BLaER1 treated with 17β-estradiol and CSF1 and Interleukin-3, amounts not matched to agents 10 nM and 100 nM (cell line): ENCODE data around the gene RAB7A.
"Not testable (repeated sequence)": the region's sequence is repeated elsewhere in the genome, so short reads cannot be mapped to it uniquely, and the experiment has no call there.

Experiments
- H3K27ac ChIP-seq, 11 experiments: shearing (Covaris generic); formaldehyde crosslinking; 2 replicates each; pipeline ENCODE4 v1.8.1; 2022
- H3K27me3 ChIP-seq, 11 experiments: shearing (Covaris generic); formaldehyde crosslinking; 2 replicates each; pipeline ENCODE4 v1.8.1; 2022
- H3K36me3 ChIP-seq, 11 experiments: shearing (Covaris generic); formaldehyde crosslinking; 2 replicates each; pipeline ENCODE4 v1.8.1; 2022
- H3K4me1 ChIP-seq, 10 experiments: shearing (Covaris generic); formaldehyde crosslinking; 2 replicates each; pipeline ENCODE4 v1.8.1; 2022
- H3K4me2 ChIP-seq, 11 experiments: shearing (Covaris generic); formaldehyde crosslinking; 2 replicates each; pipeline ENCODE4 v1.8.1; 2022
- H3K4me3 ChIP-seq, 10 experiments: shearing (Covaris generic); formaldehyde crosslinking; 2 replicates each; pipeline ENCODE4 v1.8.1; 2022
- H3K9ac ChIP-seq, 11 experiments: shearing (Covaris generic); formaldehyde crosslinking; 2 replicates each; pipeline ENCODE4 v1.8.1; 2022
- H3K9me3 ChIP-seq, 11 experiments: shearing (Covaris generic); formaldehyde crosslinking; replicated peaks in 1 of 11; 2 replicates each; pipeline ENCODE4 v1.8.1; 2022
- H4K20me1 ChIP-seq, 11 experiments: shearing (Covaris generic); formaldehyde crosslinking; 2 replicates each; pipeline ENCODE4 v1.8.1; 2022
- Cebpa-rat ChIP-seq, 11 experiments: shearing (Covaris generic); IDR thresholded peaks; 2 replicates each; pipeline ENCODE4 v1.8.1; 2022

The RAB7A gene

DNA sequence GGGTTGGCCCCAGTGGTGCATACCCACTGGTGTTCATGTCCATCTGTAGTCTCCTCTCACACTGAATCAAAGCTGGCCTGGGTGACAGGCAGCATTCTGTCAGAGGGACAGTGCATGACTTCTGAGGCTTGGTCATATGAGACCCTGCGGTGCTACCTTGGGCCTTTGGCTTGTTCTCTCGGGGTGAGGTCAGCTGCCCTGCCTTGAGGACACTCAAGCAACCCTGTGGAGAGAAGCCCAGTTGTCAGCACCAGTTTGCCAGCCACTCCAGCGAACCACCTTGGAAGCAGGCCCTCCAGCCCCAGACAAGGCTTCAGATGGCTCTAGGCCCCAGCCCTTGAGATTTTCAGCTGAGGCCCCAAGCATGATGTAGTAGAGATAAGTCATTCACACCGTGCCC, 16.9 kb upstream of the RAB7A start:
- H3K27me3 ChIP-seq = no peaks in the 10 kb centered on the region
- no peak overlapping the region for H3K4me3 ChIP-seq
- no peak overlapping the region for H3K27ac ChIP-seq
- TF ChIP-seq Cebpa-rat (IDR thresholded peaks at IDR 0.05) = no peak
- peaks cover 0 to 4% (median 0%) of the 10 kb centered on the region in 11 experiments; a peak in 1 of 22 replicates for H3K9me3 ChIP-seq
- H4K20me1 ChIP-seq = no peaks in the 10 kb centered on the region
- no peaks in the 10 kb centered on the region for H3K36me3 ChIP-seq
- no peak overlapping the region for H3K9ac ChIP-seq
- peaks cover 0 to 22% (median 12%) of the 10 kb centered on the region in 10 experiments; a peak in 13 of 20 replicates for H3K4me1 ChIP-seq
- H3K4me2 ChIP-seq = no peak overlapping the region

GRCh38 chr3:128709506-128710210, 16.3 kb upstream of the RAB7A start:
- H3K27me3 ChIP-seq = no peaks in the 10 kb centered on the region
- no peak for TF ChIP-seq Cebpa-rat (IDR thresholded peaks at IDR 0.05)
- peaks cover 2 to 20% (median 14%) of the 10 kb centered on the region in 10 experiments for H3K4me1 ChIP-seq
- H3K27ac ChIP-seq = no peak overlapping the region
- H3K4me2 ChIP-seq = peak overlapping the region in 4 of 11 experiments; percentile 2 to 27 (median 20); a peak in 5 of 22 replicates
- no peak overlapping the region for H3K9ac ChIP-seq
- H4K20me1 ChIP-seq = no peaks in the 10 kb centered on the region
- no peaks in the 10 kb centered on the region for H3K36me3 ChIP-seq
- peaks cover 0 to 4% (median 0%) of the 10 kb centered on the region in 11 experiments; a peak in 1 of 22 replicates for H3K9me3 ChIP-seq
- H3K4me3 ChIP-seq = no peak overlapping the region

- peak overlapping the region in 8 of 11 experiments; percentile 12 to 31 (median 21); a peak in 7 of 22 replicates for H3K4me2 ChIP-seq
- H3K36me3 ChIP-seq = no peaks in the 10 kb centered on the region
- no peak overlapping the region for H3K27ac ChIP-seq
- no peaks in the 10 kb centered on the region for H3K27me3 ChIP-seq
- H4K20me1 ChIP-seq = no peaks in the 10 kb centered on the region
- H3K9ac ChIP-seq = no peak overlapping the region
- H3K9me3 ChIP-seq = peaks cover 0 to 4% (median 0%) of the 10 kb centered on the region in 11 experiments; a peak in 1 of 22 replicates
- no peak overlapping the region for H3K4me3 ChIP-seq
- no peak for TF ChIP-seq Cebpa-rat (IDR thresholded peaks at IDR 0.05)
- peaks cover 15 to 32% (median 26%) of the 10 kb centered on the region in 10 experiments for H3K4me1 ChIP-seq
Measured at GRCh38 chr3:128710816-128711433, 15.1 kb upstream of the RAB7A start.

DNA sequence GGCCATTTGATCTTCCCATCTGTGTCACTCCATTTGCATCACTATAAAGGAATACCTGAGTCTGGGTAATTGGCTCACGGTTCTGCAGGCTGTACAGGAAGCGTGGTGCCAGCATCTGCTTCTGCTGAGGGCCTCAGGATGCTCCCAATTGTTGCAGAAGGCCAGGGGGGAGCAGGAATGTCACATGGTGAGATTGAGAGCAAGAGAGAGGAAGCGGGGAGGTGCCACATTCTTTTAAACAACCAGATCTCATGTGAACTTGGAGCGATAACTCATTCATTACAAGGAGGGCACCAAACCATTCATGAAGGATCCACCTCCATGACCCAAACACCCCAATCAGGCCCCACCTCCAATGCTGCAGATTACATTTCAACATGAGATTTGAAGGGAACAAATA, 13.1 kb upstream of the RAB7A start:
- TF ChIP-seq Cebpa-rat (IDR thresholded peaks at IDR 0.05) = no peak
- Histone ChIP-seq H4K20me1 (no peaks in the 10 kb centered on the region), H3K36me3 (no peaks in the 10 kb centered on the region), H3K4me3 (no peak overlapping the region), H3K9ac (no peak overlapping the region), H3K9me3 (peaks cover 0 to 4% (median 0%) of the 10 kb centered on the region in 11 experiments; a peak in 1 of 22 replicates), H3K4me2 (no peak overlapping the region), H3K27ac (no peak overlapping the region), H3K27me3 (no peaks in the 10 kb centered on the region), H3K4me1 (peaks cover 15 to 35% (median 26%) of the 10 kb centered on the region in 10 experiments)

- Histone ChIP-seq H4K20me1 (no peaks in the 10 kb centered on the region), H3K27me3 (no peaks in the 10 kb centered on the region), H3K36me3 (no peaks in the 10 kb centered on the region), H3K4me3 (no peak overlapping the region), H3K27ac (peak overlapping the region in 6 of 11 experiments; percentile 4 to 38 (median 16); a peak in 5 of 22 replicates), H3K4me1 (peaks cover 15 to 40% (median 32%) of the 10 kb centered on the region in 10 experiments), H3K4me2 (peak overlapping the region; percentile 54 to 80 (median 69)), H3K9ac (peak overlapping the region in 1 of 11 experiments; percentile 8; a peak in 1 of 22 replicates), H3K9me3 (peaks cover 0 to 4% (median 0%) of the 10 kb centered on the region in 11 experiments; a peak in 1 of 22 replicates)
- TF ChIP-seq Cebpa-rat (IDR thresholded peaks at IDR 0.05) = no peak
Measured at GRCh38 chr3:128714887-128715491, 11.0 kb upstream of the RAB7A start.

- H3K4me3 ChIP-seq, H3K9ac ChIP-seq, H3K9me3 ChIP-seq, H4K20me1 ChIP-seq, H3K36me3 ChIP-seq, H3K27me3 ChIP-seq: not testable (repeated sequence)
- Histone ChIP-seq H3K27ac (peak overlapping the region in 4 of 11 experiments; percentile 8 to 68 (median 55); a peak in 6 of 22 replicates), H3K4me1 (peaks cover 14 to 38% (median 23%) of the 10 kb centered on the region in 10 experiments), H3K4me2 (peak overlapping the region in 5 of 11 experiments; percentile 7 to 74 (median 35); a peak in 8 of 22 replicates)
Measured at GRCh38 chr3:128718892-128719291, 7.1 kb upstream of the RAB7A start.

GRCh38 chr3:128720891-128721290, 5.1 kb upstream of the RAB7A start:
- Histone ChIP-seq H4K20me1 (no peaks in the 10 kb centered on the region), H3K4me3 (no peak overlapping the region), H3K9ac (no peak overlapping the region), H3K27me3 (no peaks in the 10 kb centered on the region), H3K4me1 (peaks cover under 1 to 39% (median 11%) of the 10 kb centered on the region in 10 experiments; a peak in 16 of 20 replicates), H3K27ac (no peak overlapping the region), H3K36me3 (no peaks in the 10 kb centered on the region), H3K9me3 (no peaks in the 10 kb centered on the region), H3K4me2 (no peak overlapping the region)
- TF ChIP-seq Cebpa-rat (IDR thresholded peaks at IDR 0.05) = no peak

DNA sequence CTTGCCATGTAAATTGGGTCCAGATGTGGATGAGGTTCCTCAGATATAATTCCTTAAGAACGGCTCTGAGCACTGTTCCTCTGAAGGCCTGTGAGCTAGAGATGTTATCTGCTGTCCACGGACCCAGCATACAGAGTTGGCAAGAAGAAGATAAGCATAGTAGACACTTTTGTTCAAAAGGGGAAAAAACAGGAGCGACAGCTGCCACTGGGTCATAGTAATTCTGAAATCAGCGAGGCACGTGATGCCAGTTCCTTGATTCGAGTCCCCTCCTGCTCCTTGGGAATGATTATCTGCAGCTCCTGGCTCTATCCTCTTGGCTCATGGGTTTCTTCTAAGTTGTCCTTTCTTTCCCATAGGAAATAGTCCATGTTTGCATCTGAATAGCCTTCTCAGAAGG, 2.5 kb upstream of the RAB7A start:
- Histone ChIP-seq H3K4me2 (no peak overlapping the region), H3K27ac (no peak overlapping the region), H3K9me3 (no peaks in the 10 kb centered on the region), H3K9ac (no peak overlapping the region), H3K27me3 (no peaks in the 10 kb centered on the region), H3K4me1 (peaks cover 15 to 40% (median 24%) of the 10 kb centered on the region in 10 experiments), H3K4me3 (no peak overlapping the region), H4K20me1 (peaks cover 21 to 24% (median 24%) of the 10 kb centered on the region in 11 experiments), H3K36me3 (peaks cover 0 to 12% (median 0%) of the 10 kb centered on the region in 11 experiments; a peak in 7 of 22 replicates)
- no peak for TF ChIP-seq Cebpa-rat (IDR thresholded peaks at IDR 0.05)
